Measurements from ENCODE around the gene KRTAP10-2. TPM values are rescaled to one million over a fixed set of nuclear protein-coding genes. Genes with fewer than 3 reads are reported as not detected.

The KRTAP10-2 gene
- total and polyA plus RNA-seq, 2 donors (not counting 1 experiment from before 2014, with no cell fraction given): not detected

DNA sequence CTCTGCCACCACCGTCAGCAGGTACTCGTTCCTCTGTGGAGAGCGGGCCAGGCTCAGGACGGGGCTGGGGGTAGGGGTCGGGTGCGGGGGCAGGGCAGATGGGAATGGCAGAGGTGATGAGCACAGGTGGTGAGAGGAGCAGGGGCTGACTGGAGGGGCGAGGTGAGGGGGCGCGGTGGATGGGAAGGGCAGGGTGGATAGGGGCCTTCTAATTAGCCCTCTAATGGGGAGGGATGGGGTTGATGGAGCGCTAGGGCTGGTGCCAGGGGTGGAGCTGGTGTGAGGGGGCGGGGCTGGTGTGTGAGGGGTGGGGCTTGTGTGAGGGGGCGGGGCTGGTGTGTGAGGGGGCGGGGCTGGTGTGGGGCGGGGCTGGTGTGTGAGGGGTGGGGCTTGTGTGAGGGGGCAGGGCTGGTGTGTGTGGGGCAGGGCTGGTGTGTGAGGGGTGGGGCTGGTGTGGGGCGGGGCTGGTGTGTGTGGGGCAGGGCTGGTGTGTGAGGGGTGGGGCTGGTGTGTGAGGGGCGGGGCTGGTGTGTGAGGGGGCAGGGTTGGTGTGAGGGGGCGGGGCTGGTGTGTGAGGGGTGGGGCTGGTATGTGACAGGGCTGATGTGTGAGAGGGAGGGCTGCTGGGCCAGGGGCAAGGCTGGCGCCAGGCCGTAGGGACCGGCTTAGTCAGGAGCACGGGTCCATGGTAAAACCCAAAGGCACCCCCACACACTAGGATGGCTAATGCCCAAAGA, 17.2 kb downstream of the KRTAP10-2 start:
- DNase-seq (ENCODE audit: low read depth in 2 of 2): no peak
- no peaks in the 10 kb centered on the region for H3K4me1 ChIP-seq (ENCODE audit: control insufficient read depth, extremely low read depth, insufficient read depth, low read length)
- H3K27me3 ChIP-seq (ENCODE audit: control insufficient read depth, insufficient read depth, low read length): no peaks in the 10 kb centered on the region
- no peak overlapping the region for H3K9ac ChIP-seq (ENCODE audit: insufficient read depth, low read length)
- no peaks in the 10 kb centered on the region for H3K36me3 ChIP-seq (ENCODE audit: control insufficient read depth, insufficient read depth, low read length)
- no peak overlapping the region for H3K27ac ChIP-seq (ENCODE audit: insufficient read depth, low read length)
- H3K4me2 ChIP-seq (ENCODE audit: extremely low read depth, insufficient read depth, low read length): no peak overlapping the region
- H3K4me3 ChIP-seq (replicated peaks in 1 of 4; ENCODE audit: control extremely low read depth in 1 of 4, insufficient read depth in 1 of 4, low read depth in 3 of 4, low read length in 4 of 4): no peak overlapping the region
- H4K20me1 ChIP-seq (ENCODE audit: control insufficient read depth, extremely low read depth, insufficient read depth, low read length): no peaks in the 10 kb centered on the region
- no peaks in the 10 kb centered on the region for H3K79me2 ChIP-seq (ENCODE audit: control insufficient read depth, insufficient read depth, low read length)
- H2AFZ ChIP-seq (ENCODE audit: low read length): no peak overlapping the region
- TF ChIP-seq CTCF (conservative IDR thresholded peaks at IDR 0.05 in 1 of 2, IDR thresholded peaks at IDR 0.05 in 1 of 2; ENCODE audit: low read depth in 1 of 2, low read length in 2 of 2): no peak
- TF ChIP-seq EZH2 (IDR thresholded peaks at IDR 0.05; ENCODE audit: low read length, missing control alignments): no peak
- H3K9me3 ChIP-seq (ENCODE audit: control insufficient read depth, insufficient read depth, low read depth, low read length): no peaks in the 10 kb centered on the region

- Histone ChIP-seq H3K9ac (ENCODE audit: insufficient read depth, low read length) (no peak overlapping the region), H3K27me3 (ENCODE audit: control insufficient read depth, insufficient read depth, low read length) (no peaks in the 10 kb centered on the region), H3K36me3 (ENCODE audit: control insufficient read depth, insufficient read depth, low read length) (no peaks in the 10 kb centered on the region), H3K4me3 (replicated peaks in 1 of 4; ENCODE audit: control extremely low read depth in 1 of 4, insufficient read depth in 1 of 4, low read depth in 3 of 4, low read length in 4 of 4) (no peak overlapping the region), H4K20me1 (ENCODE audit: control insufficient read depth, extremely low read depth, insufficient read depth, low read length) (no peaks in the 10 kb centered on the region), H3K79me2 (ENCODE audit: control insufficient read depth, insufficient read depth, low read length) (no peaks in the 10 kb centered on the region), H3K4me2 (ENCODE audit: extremely low read depth, insufficient read depth, low read length) (no peak overlapping the region), H3K27ac (ENCODE audit: insufficient read depth, low read length) (no peak overlapping the region), H3K4me1 (ENCODE audit: control insufficient read depth, extremely low read depth, insufficient read depth, low read length) (no peaks in the 10 kb centered on the region), H2AFZ (ENCODE audit: low read length) (no peak overlapping the region), H3K9me3 (ENCODE audit: control insufficient read depth, insufficient read depth, low read depth, low read length) (no peaks in the 10 kb centered on the region)
- TF ChIP-seq CTCF (conservative IDR thresholded peaks at IDR 0.05 in 1 of 2, IDR thresholded peaks at IDR 0.05 in 1 of 2; ENCODE audit: low read depth in 1 of 2, low read length in 2 of 2) (no peak), EZH2 (IDR thresholded peaks at IDR 0.05; ENCODE audit: low read length, missing control alignments) (no peak)
- DNase-seq (ENCODE audit: low read depth in 2 of 2): no peak
These were observed 18.0 kb downstream of the KRTAP10-2 start for GRCh38 chr21:44533121-44533890.

GRCh38 chr21:44532712-44533111, 18.6 kb downstream of the KRTAP10-2 start:
- TF ChIP-seq CTCF (conservative IDR thresholded peaks at IDR 0.05 in 1 of 2, IDR thresholded peaks at IDR 0.05 in 1 of 2; ENCODE audit: low read depth in 1 of 2, low read length in 2 of 2) (no peak), EZH2 (IDR thresholded peaks at IDR 0.05; ENCODE audit: low read length, missing control alignments) (no peak)

More at GRCh38 chr21:44532712-44533111, 18.6 kb downstream of the KRTAP10-2 start:
- Histone ChIP-seq H3K36me3 (ENCODE audit: control insufficient read depth, insufficient read depth, low read length) (no peaks in the 10 kb centered on the region), H3K27me3 (ENCODE audit: control insufficient read depth, insufficient read depth, low read length) (no peaks in the 10 kb centered on the region), H4K20me1 (ENCODE audit: control insufficient read depth, extremely low read depth, insufficient read depth, low read length) (no peaks in the 10 kb centered on the region), H3K9me3 (ENCODE audit: control insufficient read depth, insufficient read depth, low read depth, low read length) (no peaks in the 10 kb centered on the region), H3K4me1 (ENCODE audit: control insufficient read depth, extremely low read depth, insufficient read depth, low read length) (no peaks in the 10 kb centered on the region), H3K4me2 (ENCODE audit: extremely low read depth, insufficient read depth, low read length) (no peak overlapping the region), H3K27ac (ENCODE audit: insufficient read depth, low read length) (no peak overlapping the region), H3K79me2 (ENCODE audit: control insufficient read depth, insufficient read depth, low read length) (no peaks in the 10 kb centered on the region), H2AFZ (ENCODE audit: low read length) (no peak overlapping the region), H3K9ac (ENCODE audit: insufficient read depth, low read length) (no peak overlapping the region), H3K4me3 (replicated peaks in 1 of 4; ENCODE audit: control extremely low read depth in 1 of 4, insufficient read depth in 1 of 4, low read depth in 3 of 4, low read length in 4 of 4) (no peak overlapping the region)
- no peak for DNase-seq (ENCODE audit: low read depth in 2 of 2)

Measured in fibroblast of lung (primary cell).